Brain microvascular endothelial cell (primary cell): ENCODE data around the gene MIB2.
"Not testable (repeated sequence)": the region's sequence is repeated elsewhere in the genome, so short reads cannot be mapped to it uniquely, and the experiment has no call there.

Source experiments
- DNase-seq: peaks from one replicate; pipeline ENCODE4 v3.0.0-alpha.2; 2020
- H3K27ac ChIP-seq: fragments of 250-450 bp; sonication (Bioruptor Pico); 2 replicates; pipeline ENCODE4 v1.5.1; 2020; ENCODE audit warnings: mild to moderate bottlenecking, moderate library complexity
- H3K27me3 ChIP-seq: fragments of 250-450 bp; sonication (Bioruptor Pico); replicated peaks from 2 replicates; pipeline ENCODE4 v1.5.1; 2020; ENCODE audit warnings: mild to moderate bottlenecking
- H3K36me3 ChIP-seq: fragments of 250-450 bp; sonication (Bioruptor Pico); replicated peaks from 2 replicates; pipeline ENCODE4 v1.5.1; 2020; ENCODE audit warnings: mild to moderate bottlenecking
- H3K4me3 ChIP-seq: 2 replicates; pipeline ENCODE4 v1.5.1; 2011; ENCODE audit warnings: low read depth, mild to moderate bottlenecking, control low read depth, low read length, moderate library complexity
- in situ Hi-C: cut with HindIII; loops from 2 replicates; pipeline ENCODE4 v1.10.0; 2017; ENCODE audit warnings: low sequenced_read_pairs, low pct_ligation_motif_present
- TF ChIP-seq, protein P1 (sequence below): IDR thresholded peaks from 2 replicates; pipeline ENCODE4 v1.5.1; 2011; ENCODE audit warnings: low read depth, mild to moderate bottlenecking, moderate library complexity, low read length, control low read depth, inconsistent platforms; ENCODE audit errors: missing control alignments

MIB2 gene

GRCh38 chr1:1631782-1632420, 16.6 kb downstream of the MIB2 start, which contains the start of gene MMP23B:
MMP23B (plus strand) TSS chr1:1632173; CDS start chr1:1632219, 46 bp downstream.
- H3K27me3 ChIP-seq = peaks cover 17% of the 10 kb centered on the region
- no peak within 1 kb of the TSS for H3K27ac ChIP-seq
- peaks cover 9% of the 10 kb centered on the region for H3K36me3 ChIP-seq
- in situ Hi-C loops = no loop called here
- TF ChIP-seq, protein P1, sequence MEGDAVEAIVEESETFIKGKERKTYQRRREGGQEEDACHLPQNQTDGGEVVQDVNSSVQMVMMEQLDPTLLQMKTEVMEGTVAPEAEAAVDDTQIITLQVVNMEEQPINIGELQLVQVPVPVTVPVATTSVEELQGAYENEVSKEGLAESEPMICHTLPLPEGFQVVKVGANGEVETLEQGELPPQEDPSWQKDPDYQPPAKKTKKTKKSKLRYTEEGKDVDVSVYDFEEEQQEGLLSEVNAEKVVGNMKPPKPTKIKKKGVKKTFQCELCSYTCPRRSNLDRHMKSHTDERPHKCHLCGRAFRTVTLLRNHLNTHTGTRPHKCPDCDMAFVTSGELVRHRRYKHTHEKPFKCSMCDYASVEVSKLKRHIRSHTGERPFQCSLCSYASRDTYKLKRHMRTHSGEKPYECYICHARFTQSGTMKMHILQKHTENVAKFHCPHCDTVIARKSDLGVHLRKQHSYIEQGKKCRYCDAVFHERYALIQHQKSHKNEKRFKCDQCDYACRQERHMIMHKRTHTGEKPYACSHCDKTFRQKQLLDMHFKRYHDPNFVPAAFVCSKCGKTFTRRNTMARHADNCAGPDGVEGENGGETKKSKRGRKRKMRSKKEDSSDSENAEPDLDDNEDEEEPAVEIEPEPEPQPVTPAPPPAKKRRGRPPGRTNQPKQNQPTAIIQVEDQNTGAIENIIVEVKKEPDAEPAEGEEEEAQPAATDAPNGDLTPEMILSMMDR = no peak
- no peak for DNase-seq
- H3K4me3 ChIP-seq = no peak within 1 kb of the TSS

DNA sequence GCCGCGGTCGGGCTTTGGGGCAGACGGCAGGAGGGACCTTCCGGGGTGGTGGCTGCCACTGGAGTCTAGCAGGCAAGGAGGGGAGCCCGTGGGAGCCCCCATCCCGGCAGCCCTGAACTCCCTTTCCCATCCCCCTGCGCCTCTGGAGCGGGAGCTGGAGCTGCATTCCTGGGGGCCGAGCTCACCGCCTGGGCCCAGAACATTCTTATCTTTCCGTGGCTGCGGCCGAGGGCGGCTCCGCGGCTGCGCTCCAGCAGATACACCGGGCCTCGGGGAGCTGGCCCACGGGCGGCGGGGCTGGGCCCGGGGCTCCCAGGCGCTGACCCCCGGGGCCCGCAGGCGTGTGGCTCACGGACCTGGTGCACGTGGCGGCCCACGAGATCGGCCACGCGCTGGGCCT, 18.1 kb downstream of the MIB2 start:
- DNase-seq, H3K27ac ChIP-seq, in situ Hi-C loops, H3K4me3 ChIP-seq: not testable (repeated sequence)
- Histone ChIP-seq H3K27me3 (peaks cover 17% of the 10 kb centered on the region), H3K36me3 (peaks cover 10% of the 10 kb centered on the region)

GRCh38 chr1:1634613-1635012, 19.3 kb downstream of the MIB2 start:
- H3K27ac ChIP-seq, DNase-seq, H3K36me3 ChIP-seq, H3K4me3 ChIP-seq, in situ Hi-C loops: not testable (repeated sequence)
- H3K27me3 ChIP-seq = peaks cover 17% of the 10 kb centered on the region

DNA sequence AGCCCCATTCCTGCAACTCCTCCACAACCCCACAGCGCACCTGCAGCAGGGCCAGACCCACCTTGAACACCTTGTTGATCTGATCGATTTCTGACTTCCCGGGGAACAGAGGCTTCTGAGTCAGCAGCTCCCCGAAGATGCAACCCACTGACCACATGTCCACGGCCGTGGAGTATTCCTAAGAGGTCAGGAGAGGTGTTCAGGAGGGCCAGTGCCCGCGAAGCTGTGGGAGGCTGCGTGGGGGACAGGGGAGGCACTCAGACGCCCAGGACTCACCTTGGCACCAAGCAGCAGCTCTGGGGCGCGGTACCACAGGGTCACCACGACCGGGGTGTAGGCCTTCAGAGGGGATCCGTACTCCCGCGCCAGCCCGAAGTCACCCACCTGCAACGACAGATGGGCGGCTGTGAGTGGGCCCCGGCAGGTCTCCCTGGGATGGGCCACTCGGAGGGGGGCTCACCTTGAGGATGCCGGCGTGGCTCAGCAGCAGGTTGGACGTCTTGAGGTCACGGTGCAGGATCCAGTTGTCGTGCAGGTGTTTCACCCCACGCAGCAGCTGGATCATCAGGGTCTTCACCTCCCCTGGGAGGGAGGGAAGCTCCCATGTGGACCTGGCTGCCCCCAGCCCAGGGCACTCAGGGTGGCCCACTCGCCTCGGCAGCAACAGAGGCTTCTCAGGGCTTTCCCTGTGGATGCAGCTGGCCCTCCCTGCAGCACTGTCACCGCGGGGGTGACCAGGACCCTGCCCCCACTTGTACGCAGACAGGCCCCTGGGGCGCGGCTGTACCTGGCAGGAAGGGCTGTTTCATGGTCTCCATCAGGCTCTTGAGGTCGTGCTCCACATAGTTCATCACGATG, 21.6 kb downstream of the MIB2 start:
- in situ Hi-C loops, DNase-seq, H3K4me3 ChIP-seq, H3K27ac ChIP-seq, H3K27me3 ChIP-seq, H3K36me3 ChIP-seq: not testable (repeated sequence)

DNA sequence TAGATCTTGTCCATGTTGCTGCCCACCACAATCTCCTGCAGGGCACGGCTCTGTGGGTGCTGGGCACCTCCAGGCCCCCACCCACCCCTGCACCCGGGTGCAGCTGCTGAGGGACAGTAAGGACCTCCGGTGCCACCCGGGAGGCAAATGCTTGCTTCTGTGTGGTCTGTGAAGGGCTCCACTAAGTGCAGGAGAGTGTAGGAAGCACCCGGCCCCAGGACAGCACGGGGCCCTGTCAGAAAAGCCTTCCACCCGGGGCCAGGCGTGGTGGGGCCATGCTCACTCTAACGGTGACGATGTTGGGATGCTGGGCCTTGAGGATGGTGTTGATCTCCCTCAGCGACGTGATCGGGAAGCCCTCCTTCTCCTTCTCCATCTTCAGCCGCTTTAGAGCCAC, 22.2 kb downstream of the MIB2 start:
- H3K36me3 ChIP-seq, H3K4me3 ChIP-seq, in situ Hi-C loops, H3K27ac ChIP-seq, H3K27me3 ChIP-seq, DNase-seq: not testable (repeated sequence)

GRCh38 chr1:1638528-1638927, 23.2 kb downstream of the MIB2 start:
- in situ Hi-C loops, H3K4me3 ChIP-seq, H3K27ac ChIP-seq, H3K27me3 ChIP-seq, DNase-seq, H3K36me3 ChIP-seq: not testable (repeated sequence)

DNA sequence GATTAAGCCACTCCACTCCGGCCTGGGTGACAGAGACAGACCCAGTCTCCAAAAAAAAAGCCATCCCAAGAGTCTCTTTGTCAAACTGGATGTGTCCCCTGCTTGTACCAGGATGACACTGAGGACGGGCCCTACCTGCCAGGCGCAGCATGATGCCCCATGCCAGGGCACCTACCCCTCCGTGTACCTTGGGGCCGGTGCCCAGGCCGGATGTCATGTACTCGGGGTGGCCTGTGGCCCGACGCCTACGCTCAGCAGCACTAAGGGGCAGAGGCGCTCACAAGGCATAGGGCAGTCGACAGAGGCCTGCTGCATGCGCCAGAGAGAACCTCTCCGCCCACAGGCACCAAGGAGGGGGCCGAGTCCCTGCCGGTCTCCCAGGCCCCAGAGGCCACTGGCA, 24.1 kb downstream of the MIB2 start:
- DNase-seq, in situ Hi-C loops, H3K4me3 ChIP-seq, H3K27ac ChIP-seq, H3K27me3 ChIP-seq, H3K36me3 ChIP-seq: not testable (repeated sequence)

DNA sequence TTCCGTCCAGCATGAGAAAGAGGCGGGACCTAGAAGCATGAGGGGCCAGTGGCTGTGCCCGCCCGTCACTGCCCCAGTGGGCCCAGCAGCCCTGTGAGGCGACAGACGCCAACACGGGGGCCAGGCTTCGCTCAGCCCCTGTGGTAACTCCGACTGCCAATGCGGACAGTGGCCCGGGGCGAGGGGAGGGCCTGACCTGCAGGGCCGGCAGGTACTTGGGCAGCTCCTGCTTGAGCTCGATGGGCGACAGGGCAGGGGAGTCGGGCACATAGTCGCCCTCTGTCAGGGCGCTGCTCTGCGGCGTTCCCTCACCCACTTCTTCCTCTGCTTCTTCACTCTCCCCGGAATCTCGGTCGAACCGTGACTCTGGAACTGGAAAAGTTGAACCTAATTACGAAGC, 24.8 kb downstream of the MIB2 start:
- DNase-seq, H3K27me3 ChIP-seq, in situ Hi-C loops, H3K27ac ChIP-seq, H3K36me3 ChIP-seq, H3K4me3 ChIP-seq: not testable (repeated sequence)

DNA sequence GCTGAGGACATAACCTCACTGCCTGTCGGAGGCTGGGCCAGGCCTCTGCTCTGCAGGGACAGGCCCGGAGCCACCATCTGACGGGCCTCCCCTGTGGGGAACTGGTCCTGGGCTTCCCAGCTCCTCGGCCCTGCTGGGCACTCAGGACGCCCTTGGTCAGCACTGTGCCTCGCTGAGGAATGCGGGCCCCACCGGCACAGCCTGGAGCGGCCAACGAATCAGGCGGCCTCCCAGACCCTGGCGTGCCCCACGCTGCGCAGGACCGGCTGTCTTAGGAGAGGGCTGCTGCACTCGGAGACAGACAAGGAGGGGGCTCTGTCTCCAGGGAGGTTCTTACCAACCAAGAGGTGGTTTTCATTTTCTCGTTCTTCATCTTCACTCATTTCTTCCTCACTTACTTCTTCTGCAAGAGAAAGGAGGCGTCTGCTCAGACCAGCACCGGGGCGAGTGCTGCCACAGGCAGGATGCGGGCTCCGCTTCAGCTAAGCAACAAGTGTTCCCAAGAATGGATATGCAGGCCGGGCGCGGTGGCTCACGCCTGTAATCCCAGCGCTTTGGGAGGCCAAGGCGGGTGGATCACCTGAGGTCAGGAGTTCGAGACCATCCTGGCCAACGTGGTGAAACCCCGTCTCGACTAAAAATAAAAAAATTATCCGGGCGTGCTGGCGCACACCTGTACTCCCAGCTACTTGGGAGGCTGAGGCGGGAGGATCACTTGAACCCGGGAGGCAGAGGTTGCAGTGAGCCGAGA, 25.6 kb downstream of the MIB2 start:
- H3K36me3 ChIP-seq, H3K27me3 ChIP-seq, in situ Hi-C loops, H3K27ac ChIP-seq, H3K4me3 ChIP-seq, DNase-seq: not testable (repeated sequence)

DNA sequence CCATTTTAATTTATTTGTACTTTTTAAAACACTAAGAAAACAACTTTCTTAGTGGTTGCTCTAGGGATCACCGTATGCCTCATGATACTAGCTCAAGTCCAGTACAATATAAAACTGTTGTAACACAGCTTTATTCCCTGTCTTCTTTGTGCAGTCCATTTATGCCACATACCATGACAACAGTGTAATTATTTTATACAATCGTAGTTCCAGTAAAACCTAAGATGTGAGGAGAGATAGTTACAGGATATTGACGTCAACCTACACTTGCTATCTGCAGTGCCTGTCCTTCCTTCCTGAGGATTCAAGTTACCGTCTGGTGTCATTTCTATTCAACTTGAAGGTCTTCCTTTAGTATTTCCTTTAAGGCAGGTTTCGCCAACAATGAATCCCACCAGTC, 31.0 kb downstream of the MIB2 start:
- H3K27me3 ChIP-seq, DNase-seq, H3K27ac ChIP-seq, in situ Hi-C loops, H3K4me3 ChIP-seq, H3K36me3 ChIP-seq: not testable (repeated sequence)

DNA sequence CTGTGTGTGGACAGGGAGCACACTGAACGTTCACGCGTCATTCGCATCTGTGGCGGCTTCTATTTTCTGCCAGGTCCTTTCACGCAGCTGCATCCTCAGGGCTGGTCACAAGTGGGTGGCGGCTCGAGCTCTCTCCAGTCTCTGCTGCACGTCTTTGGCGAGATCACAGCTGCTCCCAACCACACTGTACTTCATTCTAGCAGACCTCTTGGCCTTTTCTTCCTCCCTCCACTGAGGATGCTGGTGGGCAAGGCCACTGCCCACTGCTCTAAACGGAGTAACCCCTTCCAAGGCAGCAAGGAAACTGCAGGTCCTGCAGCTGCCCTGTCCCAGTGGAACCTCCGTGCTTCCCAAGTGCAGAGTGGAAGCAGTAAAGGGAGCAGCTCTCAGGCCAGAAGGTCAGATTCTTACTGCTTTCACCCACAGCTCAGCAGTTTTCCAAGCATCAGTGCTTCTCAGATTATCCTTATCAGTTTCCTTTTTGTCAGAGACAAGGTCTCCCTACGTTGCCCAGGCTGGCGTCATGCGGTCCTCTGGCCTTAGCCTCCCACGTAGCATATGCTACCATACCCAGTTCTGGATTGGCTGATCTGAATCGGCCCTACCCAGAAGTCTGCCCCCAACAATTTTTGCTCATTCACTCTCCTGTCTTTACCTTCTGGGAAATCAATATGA, 32.4 kb downstream of the MIB2 start:
- in situ Hi-C loops, H3K27me3 ChIP-seq, DNase-seq, H3K36me3 ChIP-seq, H3K27ac ChIP-seq, H3K4me3 ChIP-seq: not testable (repeated sequence)

DNA sequence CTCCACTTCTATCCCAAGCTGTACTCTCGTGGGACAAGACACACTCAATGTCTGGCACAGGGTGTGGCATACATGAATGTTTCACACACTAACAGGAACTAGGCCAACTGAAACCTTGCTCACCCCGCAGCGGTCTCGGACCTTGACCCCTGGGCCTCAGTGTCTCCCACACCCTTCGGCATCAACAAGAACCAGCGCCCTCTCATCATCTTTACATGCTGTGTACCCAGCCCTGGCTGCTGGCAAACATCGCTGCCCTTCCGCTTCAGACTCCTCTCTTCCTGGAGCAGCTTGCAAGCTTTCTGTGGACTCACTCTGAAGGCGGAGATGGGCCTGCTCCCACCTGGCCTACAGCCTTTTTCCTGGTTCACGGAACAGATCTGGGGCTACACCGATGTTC, 33.0 kb downstream of the MIB2 start:
- H3K27ac ChIP-seq, H3K4me3 ChIP-seq, DNase-seq, H3K27me3 ChIP-seq, H3K36me3 ChIP-seq, in situ Hi-C loops: not testable (repeated sequence)
